NCI-H82 (cell line): ENCODE results near the gene PRKCE.

Experiments
- DNase-seq: peaks from one replicate; lab custom pipeline; 2025; lab: John Stamatoyannopoulos, UW

The PRKCE gene

GRCh38 chr2:46014911-46015654 lies 363.6 kb downstream of the PRKCE start:
- no peak for DNase-seq

- DNase-seq: no peak
Observed at GRCh38 chr2:46015671-46016070, 364.2 kb downstream of the PRKCE start.

GRCh38 chr2:46016091-46016490 lies 364.6 kb downstream of the PRKCE start:
- DNase-seq: no peak

GRCh38 chr2:46018773-46019591 lies 367.5 kb downstream of the PRKCE start:
- no peak for DNase-seq

GRCh38 chr2:46020416-46020815 lies 368.9 kb downstream of the PRKCE start:
- DNase-seq: no peak

GRCh38 chr2:46023165-46023854 lies 371.8 kb downstream of the PRKCE start:
- DNase-seq: no peak

GRCh38 chr2:46024146-46024779 lies 372.8 kb downstream of the PRKCE start:
- DNase-seq: peak; percentile 98

GRCh38 chr2:46025081-46025480 lies 373.6 kb downstream of the PRKCE start:
- peak; percentile 48 for DNase-seq

- DNase-seq: peak; percentile 73
Observed at GRCh38 chr2:46025676-46026075, 374.2 kb downstream of the PRKCE start.

GRCh38 chr2:46026431-46026830 lies 375.0 kb downstream of the PRKCE start:
- no peak for DNase-seq

GRCh38 chr2:46029332-46029811 lies 377.9 kb downstream of the PRKCE start:
- DNase-seq: peak; percentile 41

GRCh38 chr2:46030330-46030729 lies 378.9 kb downstream of the PRKCE start:
- no peak for DNase-seq

- DNase-seq: peak; percentile 24
Observed at GRCh38 chr2:46032161-46032813, 380.8 kb downstream of the PRKCE start.

GRCh38 chr2:46032996-46033395 lies 381.5 kb downstream of the PRKCE start:
- no peak for DNase-seq

GRCh38 chr2:46034535-46034934 lies 383.1 kb downstream of the PRKCE start:
- peak; percentile 16 for DNase-seq

- DNase-seq: no peak
Observed at GRCh38 chr2:46036929-46037328, 385.5 kb downstream of the PRKCE start.

GRCh38 chr2:46039543-46040303 lies 388.2 kb downstream of the PRKCE start:
- no peak for DNase-seq

- DNase-seq: no peak
Observed at GRCh38 chr2:46040563-46041155, 389.2 kb downstream of the PRKCE start.

GRCh38 chr2:46041434-46041833 lies 390.0 kb downstream of the PRKCE start:
- DNase-seq: no peak

- peak; percentile 60 for DNase-seq
Observed at GRCh38 chr2:46042207-46042637, 390.7 kb downstream of the PRKCE start.
